GM18870 (cell line): Measurements from ENCODE around the gene HIPK4.

Source experiments
- ATAC-seq: cut with Tn5 transposase; IDR thresholded peaks from one replicate; pipeline ENCODE4 v1.9.1; 2021; ENCODE audit warnings: moderate library complexity; ENCODE audit not compliant: unreplicated experiment

The HIPK4 gene

DNA sequence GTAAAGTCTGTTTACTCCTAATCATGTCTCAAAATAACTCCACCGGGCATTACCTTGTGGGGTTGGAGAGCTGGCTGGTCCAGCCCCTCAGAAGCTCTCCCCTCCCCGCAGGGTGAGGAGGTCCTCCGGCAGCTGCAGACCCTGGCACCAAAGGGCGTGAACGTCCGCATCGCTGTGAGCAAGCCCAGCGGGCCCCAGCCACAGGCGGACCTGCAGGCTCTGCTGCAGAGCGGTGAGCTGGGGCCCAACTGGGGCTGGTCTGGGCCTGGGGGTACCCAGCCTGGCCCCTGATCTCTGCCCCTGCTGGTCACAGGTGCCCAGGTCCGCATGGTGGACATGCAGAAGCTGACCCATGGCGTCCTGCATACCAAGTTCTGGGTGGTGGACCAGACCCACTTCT is 20.2 kb downstream of the HIPK4 start:
- ATAC-seq: no peak

DNA sequence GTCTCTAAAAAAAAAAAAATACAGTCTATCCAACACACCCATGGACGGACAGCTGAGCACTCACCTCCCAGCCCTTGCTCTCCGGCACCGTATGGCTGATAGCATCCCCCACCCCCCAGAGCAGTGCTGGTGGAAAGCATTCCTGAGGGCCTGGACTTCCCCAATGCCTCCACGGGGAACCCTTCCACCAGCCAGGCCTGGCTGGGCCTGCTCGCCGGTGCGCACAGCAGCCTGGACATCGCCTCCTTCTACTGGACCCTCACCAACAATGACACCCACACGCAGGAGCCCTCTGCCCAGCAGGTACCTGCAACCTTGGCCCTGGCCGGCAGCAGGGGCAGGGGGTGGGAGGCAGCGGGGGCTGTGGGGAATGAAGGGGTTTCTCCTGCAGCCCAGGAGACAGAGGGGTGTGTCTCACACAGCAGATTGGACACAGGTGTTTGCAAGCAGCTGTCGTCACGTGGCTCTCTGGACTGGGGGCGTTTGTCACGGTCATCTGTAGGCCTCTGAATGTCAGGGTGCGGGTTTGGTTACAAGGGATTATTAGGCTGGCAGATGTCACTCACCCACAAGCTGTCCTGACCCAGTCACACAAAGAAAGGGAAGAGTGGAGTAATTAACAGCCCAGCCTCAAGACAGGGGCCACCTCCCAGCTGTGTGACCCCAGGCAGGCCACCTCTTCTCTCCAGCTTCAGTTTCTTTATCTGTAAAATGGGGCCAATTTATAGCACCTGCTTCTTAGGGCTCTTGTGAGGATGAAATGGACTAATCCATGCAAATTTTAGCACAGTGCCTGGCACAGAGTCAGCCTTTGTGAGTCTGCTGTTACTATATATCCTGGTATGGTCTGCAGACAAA is 22.2 kb downstream of the HIPK4 start:
- ATAC-seq: no peak

DNA sequence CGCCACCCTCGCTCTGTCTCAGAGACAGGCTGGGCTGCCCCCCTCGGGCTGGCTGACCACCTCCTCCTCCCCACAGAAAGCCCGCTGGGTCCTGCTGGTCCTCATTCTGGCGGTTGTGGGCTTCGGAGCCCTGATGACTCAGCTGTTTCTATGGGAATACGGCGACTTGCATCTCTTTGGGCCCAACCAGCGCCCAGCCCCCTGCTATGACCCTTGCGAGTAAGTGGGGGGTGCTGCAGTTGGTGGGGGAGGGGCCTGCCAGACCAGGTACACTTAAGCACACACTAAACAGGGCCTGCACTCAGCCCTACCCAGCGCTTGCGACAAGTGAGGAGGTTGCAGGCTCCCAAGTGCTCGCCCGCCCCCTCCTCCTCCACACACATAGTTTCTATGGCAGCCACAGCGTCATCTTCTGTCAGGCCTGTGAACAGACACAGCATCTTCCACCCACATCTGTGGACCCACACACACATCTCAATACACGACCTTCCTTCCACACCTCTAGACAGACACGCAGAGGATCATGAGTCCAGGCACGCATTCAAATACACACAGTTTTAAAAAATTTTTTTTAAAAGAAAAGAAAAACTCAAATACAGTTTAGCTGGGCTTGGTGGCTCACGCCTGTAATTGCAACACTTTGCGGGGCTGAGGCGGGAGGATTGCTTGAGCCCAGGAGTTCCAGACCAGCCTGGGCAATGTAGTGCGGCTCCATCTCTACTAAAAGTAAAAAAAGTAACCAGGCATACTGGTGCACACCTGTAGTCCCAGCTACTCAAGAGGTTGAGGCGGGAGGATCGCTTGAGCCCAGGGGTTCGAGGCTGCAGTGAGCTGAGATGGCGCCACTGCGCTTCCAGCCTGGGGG is 23.1 kb downstream of the HIPK4 start:
- ATAC-seq: no peak

DNA sequence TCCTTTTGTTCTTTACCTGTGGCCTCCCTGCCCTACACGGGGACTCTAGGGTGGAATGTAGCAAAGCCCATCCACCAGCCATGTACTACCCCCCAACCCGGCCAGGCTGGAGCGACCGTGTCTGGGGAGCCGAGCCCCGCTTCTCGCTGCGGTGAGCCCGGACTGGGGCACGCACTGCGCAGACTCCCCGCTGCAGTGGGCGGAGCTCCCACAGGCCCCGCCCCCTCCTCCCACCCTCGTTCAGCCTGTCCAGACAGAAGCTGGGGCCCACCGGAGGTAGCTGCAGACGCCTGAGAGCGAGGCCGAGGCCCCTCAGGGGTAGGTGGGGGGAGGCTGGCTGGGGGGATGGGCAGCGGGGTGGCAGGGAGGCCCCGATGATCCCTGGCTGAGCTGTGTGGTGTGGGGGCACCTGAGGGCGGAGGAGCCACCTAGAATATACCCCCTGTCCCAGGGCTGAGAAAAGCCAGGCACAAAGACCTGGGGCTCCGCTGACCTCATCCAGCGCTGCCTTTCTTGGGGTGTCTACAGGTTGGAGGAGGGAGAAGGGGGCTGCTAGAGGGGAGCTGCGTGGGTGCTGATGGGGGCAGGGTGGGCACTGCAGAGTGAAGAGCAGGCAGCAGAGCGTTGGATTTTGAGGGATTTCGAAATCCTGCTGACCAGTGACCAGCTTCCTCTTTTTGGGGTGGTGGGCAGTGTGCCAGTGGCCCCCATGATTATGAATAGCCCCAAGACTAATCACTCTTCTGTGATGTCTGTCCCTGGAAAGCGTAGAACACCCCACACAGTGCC is 24.2 kb downstream of the HIPK4 start:
- no peak for ATAC-seq

DNA sequence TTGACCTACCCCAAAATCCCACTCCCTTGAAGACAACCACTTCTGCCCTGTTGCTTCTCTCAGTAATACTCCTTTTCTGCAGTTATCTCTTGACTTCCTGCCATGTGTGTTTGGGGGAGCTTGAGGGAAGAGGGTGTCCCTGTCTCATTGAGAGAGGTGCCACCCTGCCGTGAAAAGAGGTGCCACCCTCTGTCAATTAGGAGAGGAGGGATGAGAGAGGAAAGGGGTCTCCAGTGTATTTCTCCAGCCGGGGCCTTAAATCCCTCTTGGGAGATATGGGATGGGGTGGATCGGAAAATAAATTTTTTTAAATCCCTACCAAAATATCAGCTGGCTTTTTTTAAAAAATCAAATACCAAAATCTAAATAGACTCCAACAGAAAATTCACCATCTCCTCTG is 25.0 kb downstream of the HIPK4 start:
- no peak for ATAC-seq

DNA sequence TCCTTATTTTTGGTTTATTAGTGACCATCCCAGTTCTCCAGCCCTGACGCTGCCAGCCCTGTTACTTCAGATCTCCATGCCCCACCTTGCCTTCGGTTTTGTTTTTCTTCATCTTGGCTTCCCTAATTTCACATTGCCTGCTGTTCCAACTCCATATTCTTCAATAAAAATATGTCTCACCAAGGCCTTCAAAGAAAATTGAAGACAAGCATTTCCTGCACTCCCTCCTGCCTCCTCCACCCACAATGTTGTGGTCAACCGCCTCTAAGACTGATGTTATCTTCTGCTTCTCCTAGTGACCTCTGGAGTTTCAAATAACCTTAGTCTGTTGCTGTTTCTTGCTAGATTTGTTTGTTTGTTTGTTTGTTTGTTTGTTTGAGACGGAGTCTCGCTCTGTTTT is 26.9 kb downstream of the HIPK4 start:
- ATAC-seq: no peak

DNA sequence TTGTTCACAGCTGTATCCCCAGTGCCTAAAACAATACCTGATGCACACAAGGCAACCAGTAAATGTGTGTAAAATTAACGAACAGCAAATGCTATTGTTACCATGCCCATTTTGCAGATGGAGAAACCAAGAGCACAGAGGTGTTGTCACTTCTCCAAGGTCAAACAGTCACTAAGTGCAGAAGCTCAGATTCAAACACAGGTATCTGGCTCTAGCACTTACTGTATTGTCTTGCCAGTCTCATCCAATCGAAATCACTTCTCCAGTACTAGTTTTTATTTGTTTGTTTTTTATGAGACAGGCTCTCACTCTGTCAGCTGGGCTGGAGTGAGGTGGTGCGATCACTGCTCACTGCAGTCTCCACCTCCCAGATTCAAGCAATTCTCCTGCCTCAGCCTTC is 27.8 kb downstream of the HIPK4 start:
- ATAC-seq: no peak

DNA sequence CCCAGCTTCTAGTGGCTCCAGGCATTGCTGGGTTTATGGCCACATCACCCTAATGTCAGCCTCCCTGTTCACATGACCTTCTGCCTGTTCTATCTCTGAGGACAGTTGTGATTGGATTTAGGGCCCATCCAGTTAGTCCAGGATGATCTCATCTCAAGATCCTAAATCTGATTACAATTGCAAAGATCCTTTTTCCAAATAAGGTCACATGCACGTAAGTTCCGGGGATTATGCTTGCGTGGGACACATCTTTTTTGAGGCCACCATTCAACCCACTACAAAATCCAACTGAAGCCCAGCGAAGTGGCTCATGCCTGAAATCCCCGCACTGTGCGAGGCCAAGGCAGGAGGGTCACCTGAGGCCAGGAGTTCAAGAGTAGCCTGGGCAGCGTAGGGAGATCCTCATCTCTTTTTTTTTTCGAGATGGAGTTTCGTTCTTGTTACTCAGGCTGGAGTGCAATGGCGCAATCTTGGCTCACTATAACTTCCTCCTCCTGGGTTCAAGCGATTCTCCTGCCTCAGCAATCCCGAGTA is 29.2 kb downstream of the HIPK4 start:
- ATAC-seq: no peak

DNA sequence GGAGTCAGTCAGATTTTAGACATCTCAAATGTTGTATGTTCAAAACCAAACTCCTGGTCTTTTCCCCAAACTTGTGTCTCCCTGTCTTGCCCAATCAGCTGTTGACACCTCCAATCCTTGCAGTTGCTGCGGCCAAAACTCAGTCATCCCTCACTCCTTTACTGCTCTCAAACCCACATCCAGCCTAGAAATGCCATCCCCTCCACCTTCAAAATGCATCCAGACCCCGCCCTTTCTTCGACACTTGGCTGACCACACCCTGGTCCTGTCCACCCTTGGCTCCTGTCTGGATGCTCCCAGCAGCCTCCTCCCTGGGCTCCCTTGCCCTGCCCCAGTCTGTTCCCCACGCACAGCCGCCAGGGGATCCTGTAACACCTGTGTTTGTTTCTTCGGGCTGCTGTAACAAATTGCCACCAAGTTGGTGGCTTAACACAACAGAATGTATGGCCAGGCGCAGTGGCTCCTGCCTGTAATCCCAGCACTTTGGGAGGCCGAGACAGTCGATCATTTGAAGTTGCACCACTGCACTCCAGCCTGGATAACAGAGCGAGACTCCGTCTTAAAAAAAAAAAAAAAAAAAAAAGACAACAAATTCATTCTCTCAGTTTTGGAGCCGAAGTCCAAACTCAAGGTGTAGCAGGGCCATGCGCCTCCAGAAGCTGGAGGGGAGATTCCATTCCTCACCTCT is 29.8 kb downstream of the HIPK4 start:
- ATAC-seq: no peak

DNA sequence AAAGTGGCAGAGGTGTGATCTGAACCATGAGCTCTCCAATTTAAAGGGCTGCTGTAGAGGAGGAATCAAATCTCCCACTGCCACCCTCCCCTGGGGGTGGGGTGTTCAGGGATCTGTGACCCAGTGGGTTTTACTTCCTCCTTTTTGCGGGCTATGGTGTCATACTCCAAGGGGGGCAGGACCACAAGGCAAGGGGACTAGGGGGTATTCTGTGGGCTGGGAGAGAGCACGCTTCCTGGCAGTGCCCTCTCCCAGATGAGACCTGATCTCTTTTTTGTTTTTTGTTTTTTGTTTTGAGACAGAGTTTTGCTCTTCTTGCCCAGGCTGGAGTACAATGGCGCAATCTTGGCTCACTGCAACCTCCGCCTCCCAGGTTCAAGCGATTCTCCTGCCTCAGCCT is 31.2 kb downstream of the HIPK4 start:
- no peak for ATAC-seq

DNA sequence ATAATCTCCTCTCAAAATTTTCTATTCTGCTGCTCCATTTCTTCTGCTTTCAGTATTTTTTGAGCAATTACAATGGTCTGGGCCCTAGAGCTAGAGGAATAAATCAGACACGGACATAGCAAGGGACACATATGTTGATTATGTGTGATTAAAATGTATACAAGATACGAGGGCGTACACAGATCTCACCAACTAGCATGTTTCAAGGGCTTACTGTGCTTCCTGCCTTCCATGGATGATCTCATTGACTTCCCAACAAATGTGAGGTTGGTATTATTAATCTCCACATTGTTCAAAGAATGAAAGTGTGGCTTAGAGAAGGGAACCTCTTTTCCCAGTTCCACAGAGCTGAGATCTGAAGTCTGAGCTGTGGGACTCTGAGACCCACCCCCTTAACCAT is 32.3 kb downstream of the HIPK4 start:
- ATAC-seq: no peak

DNA sequence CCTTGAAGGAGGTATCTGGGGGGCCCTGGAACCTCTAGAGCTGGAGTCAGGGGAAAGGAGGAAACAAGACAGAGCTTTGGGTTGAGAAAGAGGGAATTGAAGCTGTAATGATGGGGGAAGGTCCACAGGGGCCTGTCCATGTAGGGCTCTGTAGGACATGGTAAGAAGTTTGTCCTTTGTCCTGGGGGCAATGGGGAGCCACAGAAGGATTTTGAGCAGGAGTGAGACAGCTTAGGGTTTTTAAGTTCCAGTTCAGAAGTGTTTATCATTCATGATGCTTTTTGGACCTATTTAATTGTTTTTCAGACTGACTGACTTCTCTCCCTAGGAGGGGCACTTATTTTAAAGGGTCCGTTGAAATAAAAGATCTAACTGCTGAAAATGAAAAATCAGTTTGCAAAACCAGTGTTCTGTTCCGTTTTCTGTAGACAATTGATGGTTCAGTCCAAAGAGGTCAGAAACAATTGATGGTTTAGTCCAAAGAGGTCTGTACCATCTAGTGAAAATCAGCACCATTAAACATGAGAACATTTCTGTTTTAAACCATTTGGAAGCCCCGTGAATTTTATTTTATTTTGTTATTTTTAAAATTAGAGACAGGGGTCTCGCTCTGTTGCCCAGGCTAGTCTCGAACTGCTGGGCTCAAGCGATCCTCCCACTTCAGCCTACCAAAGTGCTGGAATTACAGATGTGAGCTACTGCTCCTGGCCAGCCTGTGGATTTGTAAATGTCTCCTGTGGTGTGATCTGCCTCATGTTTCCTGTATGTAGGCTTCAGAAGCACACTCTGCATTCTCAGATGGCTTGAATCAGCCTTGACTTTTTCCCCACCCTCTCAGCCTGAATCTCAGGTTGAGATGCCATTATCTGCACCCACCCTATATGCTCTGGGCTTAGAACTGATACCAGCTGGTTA is 33.0 kb downstream of the HIPK4 start:
- ATAC-seq: no peak

DNA sequence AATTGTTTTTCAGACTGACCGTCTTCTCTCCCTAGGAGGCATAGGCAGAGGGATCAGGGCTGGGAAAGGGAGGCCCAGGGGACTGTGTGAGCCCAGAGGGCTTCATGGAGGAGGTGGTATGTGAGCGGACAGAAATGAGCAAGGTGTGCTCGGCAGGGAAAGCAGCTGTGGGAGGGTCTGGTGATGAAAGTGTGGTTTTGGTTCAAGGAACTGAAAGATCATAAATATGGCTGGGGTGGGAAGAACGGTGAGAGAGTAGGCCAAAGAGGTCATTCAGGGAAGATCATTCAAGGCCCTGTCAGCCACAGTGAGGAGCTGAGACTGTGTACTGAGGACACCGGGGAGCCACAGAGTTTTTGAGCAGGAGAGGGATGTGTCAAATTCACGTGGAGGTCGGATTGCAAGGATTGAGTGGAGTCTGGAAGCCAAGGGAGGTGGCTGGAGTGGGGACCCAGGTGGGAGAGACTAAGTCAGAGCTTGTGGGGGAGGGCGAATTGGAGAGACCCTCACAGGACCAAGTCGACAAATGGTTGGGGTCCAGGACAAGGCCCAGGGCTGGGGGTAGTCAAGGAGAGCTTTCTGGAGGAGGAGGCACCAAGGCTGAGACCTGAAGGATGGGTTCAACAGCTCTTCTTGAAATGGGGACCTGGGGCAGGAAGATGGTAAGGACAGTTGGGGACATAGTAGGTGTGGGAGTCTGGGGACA is 33.9 kb downstream of the HIPK4 start:
- no peak for ATAC-seq

DNA sequence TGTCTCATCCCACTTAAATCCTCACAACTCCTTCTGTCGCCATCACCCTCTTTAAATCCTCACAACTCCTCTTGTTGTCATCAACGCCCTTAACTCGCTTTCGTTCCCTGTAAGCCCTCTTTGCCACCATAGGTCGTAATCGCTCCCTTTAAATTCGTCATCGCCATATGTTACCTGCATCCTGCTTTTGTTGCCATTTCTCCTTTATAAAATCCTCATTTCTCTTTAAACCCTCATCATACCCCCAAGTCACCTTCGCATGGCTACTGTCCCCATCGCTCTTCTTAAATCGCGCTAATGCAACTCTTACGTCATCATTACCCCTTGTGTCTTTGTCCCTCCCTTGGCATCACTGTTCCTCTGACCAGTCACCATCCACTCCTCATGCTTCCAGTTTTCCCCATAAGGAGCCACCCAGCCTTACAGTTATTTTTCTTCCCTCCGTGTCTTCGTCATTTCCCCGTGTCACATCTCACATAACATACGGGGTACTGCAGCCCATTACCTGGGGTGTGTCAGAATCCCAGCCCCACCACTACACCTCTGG is 40.9 kb downstream of the HIPK4 start:
- ATAC-seq: no peak

DNA sequence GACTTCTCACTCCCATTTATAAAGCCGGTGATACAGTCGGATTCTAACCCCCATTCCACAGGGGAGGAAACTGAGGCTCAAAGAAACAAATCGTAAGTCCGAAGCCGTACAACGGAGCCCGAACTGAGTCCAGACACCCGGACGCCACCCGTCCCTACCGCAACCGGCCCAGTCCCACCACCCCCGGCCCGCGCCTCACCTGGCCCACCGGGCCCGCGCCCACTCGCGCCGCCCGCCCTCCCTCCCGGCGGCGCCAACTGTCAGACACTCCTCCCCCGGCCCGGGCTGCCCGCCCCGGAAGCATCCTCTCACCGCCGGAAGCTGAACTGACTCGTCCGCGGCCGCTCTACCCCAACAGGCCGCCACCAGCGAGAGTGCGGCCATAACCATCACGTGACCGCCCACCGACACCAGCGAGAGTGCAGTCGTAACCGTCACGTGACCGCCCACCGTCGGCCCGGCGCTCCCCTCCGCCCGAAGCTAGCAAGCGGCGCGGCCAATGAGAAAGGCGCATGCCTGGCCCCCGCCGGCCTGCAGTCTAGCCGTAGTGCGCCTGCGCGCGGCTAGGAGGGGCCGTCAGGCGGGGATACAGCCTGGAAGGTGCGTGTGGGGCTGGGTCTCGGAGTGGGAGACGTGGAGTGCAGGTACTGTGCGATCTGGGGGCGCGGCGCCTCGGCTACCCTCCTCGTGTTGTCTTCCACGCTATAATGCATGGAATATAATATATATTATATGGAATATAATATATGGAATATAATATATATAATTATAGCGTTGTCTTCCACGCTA is 41.7 kb downstream of the HIPK4 start, which contains the start of the genes C19orf47 and PLD3:
TSS of gene C19orf47 (minus strand) at position 273 of the 789 bp plus-strand sequence. CDS start 6,540 bp downstream, outside the sequence.
TSS of gene PLD3 (plus strand) at position 571 of the 789 bp plus-strand sequence. CDS start 17,789 bp downstream, outside the sequence.
- peak; percentile 86 for ATAC-seq

DNA sequence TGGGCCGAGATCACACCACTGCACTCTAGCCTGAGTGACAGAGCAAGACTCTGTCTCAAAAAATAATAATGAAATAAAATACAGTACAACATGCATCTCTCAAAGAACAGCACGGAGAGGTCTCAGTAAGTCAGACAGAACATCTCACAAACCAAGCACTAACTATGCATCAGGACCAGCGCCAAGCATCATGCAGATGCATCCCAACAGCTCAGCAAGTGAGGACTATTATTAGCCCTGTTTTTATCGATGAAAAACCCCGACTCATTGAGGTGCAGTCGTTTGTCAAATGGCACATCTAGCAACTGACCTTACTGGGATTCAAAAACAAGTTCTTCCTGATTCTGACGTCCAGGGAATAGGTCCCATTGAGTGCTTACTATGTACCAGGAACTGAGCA is 45.6 kb downstream of the HIPK4 start:
- ATAC-seq: no peak

DNA sequence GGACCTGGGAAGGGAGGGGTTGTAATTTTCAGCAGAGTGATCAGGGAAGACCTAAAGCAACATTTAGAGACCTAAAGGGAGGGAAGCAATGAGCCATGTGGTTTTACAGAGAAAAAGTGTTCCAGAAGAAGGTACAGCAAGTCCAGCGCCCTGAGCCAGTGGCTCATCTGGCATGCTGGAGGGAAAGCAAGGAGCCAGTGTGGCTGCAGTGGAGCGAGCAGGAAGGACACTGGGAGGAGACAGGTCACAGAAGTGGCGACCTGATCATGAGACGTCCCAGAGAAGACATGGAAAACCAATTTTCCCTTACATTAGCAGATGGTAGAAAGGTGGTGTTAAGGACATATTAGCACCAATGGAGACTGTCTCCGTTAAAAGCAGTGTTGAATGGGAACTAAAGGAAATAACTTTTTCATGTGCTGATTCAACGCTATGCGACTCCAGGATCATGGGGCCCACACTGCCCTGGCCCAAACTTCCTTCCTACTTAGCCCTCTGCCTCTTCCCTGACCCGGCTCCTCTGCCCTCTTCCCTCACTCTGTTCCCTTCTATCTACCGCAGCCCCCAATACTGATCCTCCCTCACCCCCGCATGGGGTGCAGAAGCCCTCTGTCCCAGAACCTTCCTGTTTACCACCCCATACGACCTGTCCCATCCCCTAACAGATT is 47.2 kb downstream of the HIPK4 start:
- ATAC-seq: no peak
